Naive B cell (primary cell): ENCODE measurements around the gene CD320. TPM values are rescaled to one million over a fixed set of nuclear protein-coding genes. Genes with fewer than 3 reads are reported as not detected.

ENCODE experiments used
- ATAC-seq, 2 donors: fragments of 150-1000 bp; cut with Tn5 transposase; 2 replicates each; pipeline ENCODE4 v1.10.0; 2021; ENCODE audit warnings: low read depth in 2 of 2, mild to moderate bottlenecking in 2 of 2, moderate library complexity in 2 of 2
- DNase-seq: peaks from one replicate; pipeline ENCODE4 v3.0.0; 2022
- H3K27ac Mint-ChIP-seq, 6 donors: one replicate each; pipeline ENCODE4 v1.8.0; 2020 to 2022; ENCODE audit warnings: mild to moderate bottlenecking in 6 of 6, mixed read lengths in 6 of 6, moderate library complexity in 5 of 6, inconsistent platforms in 2 of 6
- H3K27me3 Mint-ChIP-seq, 3 donors: one replicate each; pipeline ENCODE4 v1.8.0; 2021 to 2022; ENCODE audit warnings: mixed read lengths in 3 of 3, mild to moderate bottlenecking in 1 of 3
- H3K36me3 Mint-ChIP-seq, 2 donors: one replicate each; pipeline ENCODE4 v1.8.0; 2020 to 2022; ENCODE audit warnings: mixed read lengths in 2 of 2, inconsistent platforms in 1 of 2, mild to moderate bottlenecking in 1 of 2
- H3K4me1 Mint-ChIP-seq, 3 donors: one replicate each; pipeline ENCODE4 v1.8.0; 2020 to 2022; ENCODE audit warnings: mixed read lengths in 3 of 3, inconsistent platforms in 1 of 3, mild to moderate bottlenecking in 1 of 3, moderate library complexity in 1 of 3
- H3K4me3 Mint-ChIP-seq, 8 donors: one replicate each; pipeline ENCODE4 v1.8.0; 2020 to 2022; ENCODE audit warnings: mild to moderate bottlenecking in 8 of 8, mixed read lengths in 8 of 8, moderate library complexity in 8 of 8, inconsistent platforms in 2 of 8
- H3K9me3 Mint-ChIP-seq, 7 donors: one replicate each; pipeline ENCODE4 v1.8.0; 2020 to 2022; ENCODE audit warnings: mixed read lengths in 7 of 7, mild to moderate bottlenecking in 5 of 7, inconsistent platforms in 2 of 7, moderate library complexity in 1 of 7
- polyA plus RNA-seq, 6 donors: library from polyadenylated mRNA; unstranded; fragments of 300-500 nt; fragmentation: Illumina TruSeq; gene quantifications; one replicate each; pipeline ENCODE4 v1.2.3, GENCODE V29; 2021; ENCODE audit warnings: low read depth in 6 of 6

The CD320 gene
- polyA plus RNA-seq, 6 donors from 2014 or later = 16.0 to 32.4 (median 24.3) TPM

- ATAC-seq (peak; percentile 93 to 97), DNase-seq (peak; percentile 77)
- Mint-ChIP-seq H3K9me3 (peaks cover 0 to 4% (median 0%) of the 10 kb centered on the region in 7 donors), H3K27me3 (no peaks in the 10 kb centered on the region), H3K27ac (peak overlapping the region in 5 of 6 donors; percentile 30 to 95 (median 89)), H3K4me1 (peaks cover 12 to 18% (median 15%) of the 10 kb centered on the region in 3 donors), H3K36me3 (peaks cover 5 to 30% of the 10 kb centered on the region in 2 donors), H3K4me3 (no peak overlapping the region)
Measured at GRCh38 chr19:8252922-8253589, 55.1 kb downstream of the CD320 start.

Other genes starting within 250 kb of the CD320 start
- not detected for gene FBN3, start 158.8 kb downstream of the CD320 start, polyA plus RNA-seq
- 10 to 100 TPM; 36.3 to 53.3 (median 43.7) TPM for gene CERS4, start 99.0 kb downstream of the CD320 start, polyA plus RNA-seq
- gene NDUFA7, start 13.0 kb upstream of the CD320 start, polyA plus RNA-seq = 100 to 1,000 TPM; 117 to 143 (median 128) TPM
- 1,000 to 10,000 TPM; 1,256 to 2,811 (median 2,461) TPM for gene RPS28, start 13.1 kb upstream of the CD320 start, polyA plus RNA-seq
- under 1 TPM in 2 of 6 donors, not detected in 4; 0.09 to 0.23 TPM for gene KANK3, start 34.9 kb upstream of the CD320 start, polyA plus RNA-seq
- not detected for gene ANGPTL4, start 55.8 kb upstream of the CD320 start, polyA plus RNA-seq
- 10 to 100 TPM; 47.9 to 81.2 (median 58.2) TPM for gene RAB11B, start 82.0 kb upstream of the CD320 start, polyA plus RNA-seq
- 10 to 100 TPM; 19.9 to 40.4 (median 31.3) TPM for gene MARCHF2, start 104.9 kb upstream of the CD320 start, polyA plus RNA-seq
- gene HNRNPM, start 136.6 kb upstream of the CD320 start, polyA plus RNA-seq = 100 to 1,000 TPM; 185 to 283 (median 210) TPM
- gene PRAM1, start 194.3 kb upstream of the CD320 start, polyA plus RNA-seq = under 1 TPM in 2 of 6 donors, not detected in 4; 0.26 to 0.27 TPM
- gene ZNF414, start 205.8 kb upstream of the CD320 start, polyA plus RNA-seq = 10 to 100 TPM in 4 of 6 donors, 1 to 10 TPM in 2; 7.4 to 25.5 (median 11.7) TPM